HTR-8/SVneo (cell line): Measurements from ENCODE around the gene PHTF2.
"Not testable (repeated sequence)": the region's sequence is repeated elsewhere in the genome, so short reads cannot be mapped to it uniquely, and the experiment has no call there.

Experiments used
- DNase-seq: peaks from one replicate; pipeline ENCODE4 v3.0.0; 2011; ENCODE audit warnings: low spot score, mixed read lengths; ENCODE audit not compliant: insufficient read length
- FAIRE-seq: peaks from 2 replicates; lab custom pipeline; 2011; peaks lifted over from hg19 to GRCh38; lab: Jason Lieb, UNC

The PHTF2 gene

DNA sequence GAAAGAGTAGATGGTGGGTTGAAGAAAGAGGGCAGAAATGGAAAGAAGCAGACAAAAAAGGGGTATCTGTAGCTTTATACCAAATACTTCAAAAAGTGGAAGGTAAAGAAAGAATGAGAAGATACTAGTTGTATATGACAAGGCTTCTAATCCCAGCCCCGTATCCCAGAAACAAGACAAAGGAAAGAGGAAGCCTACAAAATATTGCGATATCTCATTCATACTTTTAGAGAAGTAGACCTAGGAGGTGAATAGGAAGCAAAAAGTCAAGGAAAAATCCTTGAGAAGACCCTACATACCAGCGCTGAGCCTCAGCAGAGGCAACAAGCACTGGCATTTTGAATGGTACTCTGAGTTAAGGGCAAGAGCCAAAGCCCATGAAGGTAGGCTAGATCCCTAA is 26.6 kb downstream of the PHTF2 start:
- FAIRE-seq (no peak), DNase-seq (no peak)

DNA sequence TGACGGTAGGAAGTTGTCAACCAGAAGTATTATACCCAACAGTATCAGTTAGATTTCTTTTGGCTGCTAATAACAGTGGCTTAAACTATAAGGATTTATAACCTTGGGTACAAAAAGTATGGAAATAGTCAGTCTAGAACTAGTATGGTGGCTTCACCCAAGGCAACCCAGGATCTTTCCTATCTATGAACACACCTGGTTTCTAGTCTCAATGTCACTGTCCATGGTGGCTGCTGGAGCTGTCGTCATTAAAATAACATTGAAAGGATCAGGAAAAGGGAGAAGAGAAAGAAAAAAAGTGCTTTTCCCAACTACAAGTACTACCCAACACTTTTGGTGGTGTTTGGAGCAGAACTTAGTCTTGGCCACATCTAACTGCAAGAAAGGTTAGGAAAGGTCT is 27.7 kb downstream of the PHTF2 start:
- FAIRE-seq (no peak), DNase-seq (no peak)

DNA sequence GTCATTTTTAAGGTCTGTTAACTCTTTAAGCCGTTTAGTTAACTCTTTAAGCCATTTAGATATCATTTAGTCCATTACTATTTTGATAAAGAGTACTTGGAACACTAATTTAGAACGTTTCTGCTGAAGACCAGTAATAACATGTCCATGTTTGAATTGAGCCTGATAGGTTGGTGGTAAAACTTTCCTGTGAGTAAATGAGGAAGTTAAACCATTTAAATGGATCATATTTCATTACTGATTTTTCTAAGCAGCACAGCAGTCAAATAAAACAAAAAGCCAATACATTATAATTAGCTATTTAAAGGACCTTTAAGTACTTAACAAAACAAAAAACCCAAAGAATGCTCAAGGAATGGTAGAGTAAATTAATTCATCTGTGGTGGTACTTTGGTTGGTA is 29.4 kb downstream of the PHTF2 start:
- DNase-seq (no peak), FAIRE-seq (no peak)

DNA sequence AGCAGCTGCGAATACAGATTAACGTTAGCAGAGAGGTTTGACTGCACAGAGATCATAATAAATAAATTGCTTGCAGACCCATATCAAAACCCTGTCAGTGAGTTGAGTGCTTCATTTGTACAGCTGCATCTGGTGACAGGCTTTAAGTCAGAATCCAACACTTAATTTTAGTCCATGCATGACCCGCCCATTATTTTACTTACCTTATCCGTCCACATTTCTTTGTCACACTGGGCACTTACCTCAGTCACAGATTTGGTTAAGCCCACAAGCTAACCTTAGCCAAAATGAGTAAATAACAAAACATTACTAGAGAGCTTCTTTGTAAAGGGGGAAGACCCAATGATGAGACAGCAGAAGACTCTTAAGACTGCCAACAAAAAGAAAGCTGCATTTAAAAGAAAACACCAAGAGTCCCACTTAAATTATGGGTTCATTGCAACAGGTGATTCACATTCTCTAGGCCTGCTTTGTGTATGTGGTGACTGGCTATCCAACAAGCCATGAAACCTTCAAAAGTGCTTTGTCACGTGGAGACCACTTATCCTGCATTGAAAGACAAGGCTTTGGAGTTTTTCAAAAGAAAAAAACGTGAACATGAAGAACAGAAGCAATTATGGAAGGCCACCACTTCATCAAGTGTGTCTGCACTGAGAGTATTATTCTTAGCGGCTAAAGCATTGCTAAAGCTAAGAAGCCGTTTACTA is 32.2 kb downstream of the PHTF2 start:
- no peak for DNase-seq
- no peak for FAIRE-seq

DNA sequence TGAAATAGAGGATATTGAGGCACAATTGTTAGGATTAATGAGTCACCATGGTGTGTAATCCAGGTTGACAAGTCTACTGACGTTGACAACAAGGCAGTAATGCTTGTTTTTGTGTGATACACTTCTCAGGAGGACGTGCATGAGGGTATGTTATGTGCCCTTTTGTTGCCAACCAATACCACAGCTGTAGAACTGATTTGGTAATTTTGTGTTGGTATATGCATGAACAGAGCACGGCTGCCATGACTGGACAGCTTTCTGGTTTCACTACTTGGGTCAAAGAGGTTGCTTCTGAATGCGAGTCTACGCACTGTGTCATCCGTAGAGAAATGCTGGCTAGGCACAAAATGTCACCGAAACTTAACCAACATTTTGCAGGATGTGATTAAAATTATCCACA is 32.9 kb downstream of the PHTF2 start:
- no peak for FAIRE-seq
- no peak for DNase-seq

DNA sequence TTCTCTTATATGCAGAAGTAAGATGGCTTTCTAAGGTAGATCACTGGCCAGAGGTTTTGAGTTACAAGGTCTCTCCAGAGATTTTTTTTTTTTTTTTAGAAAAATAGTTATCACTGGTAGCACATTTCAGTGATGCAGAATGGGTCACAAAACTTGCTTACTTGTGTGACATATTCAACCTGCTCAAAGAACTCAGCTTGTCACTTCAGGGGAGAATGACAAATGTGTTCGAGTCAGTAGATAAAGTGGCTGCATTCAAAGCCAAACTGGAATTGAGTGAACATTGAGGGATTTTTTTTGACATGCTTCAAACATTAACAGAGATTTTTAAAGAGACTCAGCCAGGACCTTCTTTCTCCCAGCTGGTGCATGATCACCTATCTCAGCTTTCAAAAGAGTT is 33.4 kb downstream of the PHTF2 start:
- no peak for FAIRE-seq
- DNase-seq = no peak

DNA sequence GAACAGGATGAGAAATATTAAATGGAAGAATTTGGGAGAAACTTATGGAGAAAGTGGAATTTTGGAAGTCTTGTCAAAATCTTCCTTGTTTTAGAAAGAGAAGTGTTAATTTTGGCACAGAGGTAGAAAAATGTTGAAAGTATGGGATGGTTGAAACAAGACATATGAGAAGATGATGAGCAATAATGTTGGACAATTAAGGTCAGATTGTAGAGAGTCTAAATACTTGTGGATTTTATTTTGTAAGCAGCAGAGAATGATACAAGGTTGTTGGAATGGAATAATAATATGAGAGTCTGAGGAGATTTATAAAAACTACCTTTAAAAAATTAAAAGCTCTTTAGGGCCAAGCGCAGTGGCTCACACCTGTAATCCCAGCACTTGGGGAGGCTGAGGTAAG is 34.6 kb downstream of the PHTF2 start:
- FAIRE-seq = no peak
- no peak for DNase-seq

DNA sequence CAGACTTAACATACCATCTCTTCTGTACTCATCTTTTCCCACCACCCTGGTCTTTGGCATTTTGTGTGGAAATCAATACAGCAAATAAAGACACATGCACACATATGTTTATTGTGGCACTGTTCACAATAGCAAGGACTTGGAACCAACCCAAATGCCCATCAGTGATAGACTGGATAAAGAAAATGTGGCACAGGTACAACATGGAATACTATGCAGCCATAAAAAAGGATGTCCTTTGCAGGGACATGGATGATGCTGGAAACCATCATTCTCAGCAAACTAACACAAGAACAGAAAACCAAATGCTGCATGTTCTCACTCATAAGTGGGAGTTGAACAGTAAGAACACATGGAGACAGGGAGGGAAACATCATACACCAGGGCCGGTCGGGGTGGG is 37.9 kb downstream of the PHTF2 start:
- not testable (repeated sequence) for FAIRE-seq, DNase-seq

DNA sequence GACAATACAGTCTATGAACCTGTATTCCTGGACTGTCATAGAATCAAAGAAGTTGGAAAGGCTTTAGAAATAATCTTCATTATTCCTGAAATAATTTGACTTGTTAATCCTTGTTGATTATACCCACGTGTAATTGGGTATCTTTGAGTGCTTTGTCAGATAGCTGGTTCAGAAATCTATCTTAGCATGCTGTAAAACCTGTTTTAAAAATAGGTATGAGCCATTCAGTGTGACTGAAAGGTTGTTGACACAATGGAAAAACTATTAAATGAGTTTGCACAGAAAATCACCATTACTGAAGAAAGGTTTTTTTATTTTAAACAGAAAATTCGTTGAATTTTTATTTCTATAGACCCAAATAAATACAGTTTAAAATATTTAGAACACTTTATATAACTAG is 38.7 kb downstream of the PHTF2 start:
- FAIRE-seq (no peak), DNase-seq (no peak)

DNA sequence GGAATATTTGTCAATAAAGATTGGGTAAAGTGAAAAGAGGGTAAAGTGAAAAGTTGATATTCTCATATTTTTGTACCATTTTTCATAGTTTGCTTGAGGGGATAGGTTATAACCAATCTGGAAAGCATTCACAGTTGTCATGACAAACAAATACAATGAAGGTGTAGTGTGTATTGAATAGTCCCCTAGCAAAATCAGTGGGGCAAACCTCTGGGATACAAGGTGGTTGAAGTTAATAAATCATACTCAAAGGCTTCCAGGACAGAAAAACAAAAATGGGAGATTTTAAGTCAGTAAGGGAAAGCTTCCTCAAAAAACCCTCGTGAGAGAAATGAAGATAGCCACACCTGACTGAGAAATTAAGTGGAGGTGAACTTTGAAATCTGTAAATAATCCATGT is 39.4 kb downstream of the PHTF2 start:
- no peak for FAIRE-seq
- no peak for DNase-seq

DNA sequence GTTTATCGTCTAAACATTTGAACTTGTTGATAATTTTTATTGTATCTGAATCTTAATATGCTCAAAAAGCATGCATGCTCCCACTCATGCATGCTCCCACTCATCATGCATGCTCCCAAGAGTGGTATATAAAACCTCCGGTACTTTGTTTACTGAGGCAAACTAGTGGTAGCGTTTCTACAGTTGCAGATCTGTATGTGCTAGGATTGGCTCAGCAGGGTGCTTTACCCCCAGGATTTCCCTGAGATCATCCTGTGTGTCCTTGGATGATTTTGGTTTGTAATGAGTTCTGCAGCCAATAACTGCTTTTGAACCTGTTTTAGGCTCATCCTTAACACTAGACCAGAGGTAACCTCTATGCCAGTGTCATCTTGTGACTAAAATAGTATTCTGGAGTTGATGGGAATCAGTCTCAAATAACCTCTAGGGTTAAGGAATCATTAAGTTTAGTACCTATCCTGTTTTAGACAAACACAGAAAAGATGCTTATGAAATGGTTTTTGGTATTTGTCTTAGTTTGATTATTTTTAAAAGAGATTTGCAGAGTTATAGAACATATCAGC is 40.4 kb downstream of the PHTF2 start:
- DNase-seq (no peak), FAIRE-seq (no peak)

DNA sequence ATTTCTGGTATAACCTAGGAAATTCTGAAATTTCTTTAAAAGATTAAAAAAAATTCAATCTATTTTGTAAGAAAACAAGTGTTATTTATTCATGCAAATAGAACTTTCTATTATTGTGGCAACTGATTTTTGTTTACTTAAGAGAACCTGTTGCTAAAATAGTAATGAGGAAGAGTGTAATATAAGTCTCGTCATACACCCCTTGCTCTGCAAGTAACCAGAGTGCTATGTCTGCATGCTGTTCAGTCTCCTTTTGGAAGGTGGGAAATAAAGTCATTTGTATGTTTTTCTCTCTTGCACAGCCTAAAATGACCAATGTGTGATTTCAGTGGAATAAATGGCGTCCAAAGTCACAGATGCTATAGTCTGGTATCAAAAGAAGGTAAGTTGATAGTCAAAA is 41.3 kb downstream of the PHTF2 start:
- no peak for DNase-seq
- no peak for FAIRE-seq

DNA sequence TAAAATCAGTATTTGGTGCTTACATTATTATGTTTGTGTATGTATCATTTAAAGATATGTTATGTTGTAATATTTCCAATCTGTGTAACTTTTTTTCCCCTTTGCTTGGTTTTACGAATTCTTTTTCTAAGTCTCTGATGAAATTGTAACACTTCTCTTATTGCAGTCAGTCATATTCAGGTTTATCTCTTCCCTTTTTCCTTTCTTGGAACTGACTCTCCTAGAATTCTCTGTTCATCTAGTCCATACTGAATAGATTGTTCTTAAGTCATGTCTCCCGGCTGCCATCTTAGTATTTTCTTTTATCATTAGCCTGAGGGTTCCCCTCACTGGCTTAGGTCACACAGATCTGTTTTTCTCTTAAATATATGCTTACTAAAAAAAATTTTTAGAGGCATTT is 44.6 kb downstream of the PHTF2 start:
- FAIRE-seq = no peak
- DNase-seq = no peak

DNA sequence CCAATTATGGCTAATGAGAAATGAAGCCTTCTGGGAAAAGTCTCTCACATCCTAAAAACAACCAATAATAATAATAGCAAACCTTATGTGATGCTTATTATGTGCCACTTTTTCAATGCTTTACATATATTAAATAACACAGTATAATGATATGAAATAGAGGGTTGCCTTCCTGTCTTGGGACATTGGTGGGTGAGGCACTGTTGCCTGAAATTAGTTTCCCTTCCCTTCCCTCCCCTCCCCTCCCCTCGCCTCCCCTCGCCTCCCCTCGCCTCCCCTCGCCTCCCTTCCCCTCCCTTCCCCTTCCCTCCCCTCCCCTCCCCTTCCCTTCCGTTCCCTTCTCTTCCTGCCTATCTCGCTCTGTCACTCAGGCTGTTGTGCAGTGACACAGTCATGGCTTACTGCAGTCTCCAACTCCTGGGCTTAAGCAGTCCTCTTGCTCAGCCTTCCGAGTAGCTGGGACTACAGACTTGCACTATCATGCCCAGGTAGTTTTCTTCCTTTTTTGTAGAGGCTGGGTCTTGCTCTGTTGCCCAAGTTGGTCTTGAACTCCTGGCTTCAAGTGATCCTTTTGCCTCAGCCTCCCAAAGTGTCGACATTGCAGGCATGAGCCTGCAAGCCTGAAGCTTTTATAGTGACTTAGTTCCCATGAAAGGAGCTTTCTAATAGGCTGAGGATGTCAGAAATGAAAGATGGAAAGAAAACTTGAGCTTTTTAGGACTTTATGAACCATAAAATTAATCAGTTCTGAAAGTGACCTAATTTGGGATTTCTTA is 47.9 kb downstream of the PHTF2 start:
- no peak for FAIRE-seq
- no peak for DNase-seq

DNA sequence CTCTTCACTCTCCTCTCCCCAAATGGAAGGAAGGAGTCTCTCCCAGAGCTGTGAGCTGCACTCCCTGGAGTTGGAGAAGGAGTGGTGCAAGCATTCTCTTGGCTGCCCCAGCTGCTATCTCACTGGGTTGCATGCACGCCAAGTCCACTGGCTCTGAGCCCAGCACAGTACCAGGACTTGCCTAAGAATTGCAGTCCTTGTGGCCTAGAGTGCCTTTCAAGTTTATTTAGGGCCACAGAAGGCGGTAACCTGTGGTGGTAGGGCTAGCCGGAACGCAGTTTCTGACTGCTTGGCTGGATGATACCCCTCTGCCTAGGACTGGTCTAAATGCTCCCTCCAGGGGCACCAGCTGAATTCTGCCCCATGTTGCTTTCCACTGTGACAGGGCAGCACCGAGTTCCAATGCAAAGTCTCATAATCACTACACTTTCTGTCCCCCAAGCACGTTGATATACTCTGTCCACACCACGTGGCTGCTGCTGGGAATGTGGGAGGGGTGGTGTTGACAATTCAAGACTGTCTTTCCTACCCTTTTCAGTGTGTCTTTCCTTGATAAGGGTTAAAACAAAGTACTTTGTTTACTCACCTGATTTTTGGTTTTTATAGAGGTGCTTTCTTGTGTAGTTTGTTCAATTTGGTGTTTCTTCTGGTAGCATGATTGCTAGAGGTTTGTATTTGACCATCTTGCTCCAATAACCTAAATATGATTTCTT is 57.0 kb downstream of the PHTF2 start:
- DNase-seq (no peak), FAIRE-seq (no peak)

DNA sequence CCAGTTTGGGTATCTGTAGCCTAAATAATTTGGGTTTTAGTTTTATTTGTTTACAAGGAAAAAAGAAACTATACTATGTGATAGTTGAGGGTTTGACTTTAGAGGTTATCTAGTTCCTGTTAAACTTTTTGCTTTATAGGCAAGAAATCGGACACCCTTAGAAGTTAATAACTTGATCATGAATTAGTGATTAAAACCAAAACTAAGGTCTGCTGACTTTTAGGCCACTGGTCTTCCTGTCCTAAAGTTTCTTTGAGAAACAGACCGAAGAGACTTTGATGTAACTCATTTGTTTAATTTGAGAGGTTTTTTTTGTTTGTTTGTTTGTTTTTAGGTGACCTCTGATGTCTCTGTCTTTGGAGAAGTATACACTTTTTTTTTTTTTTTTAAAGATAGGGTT is 59.7 kb downstream of the PHTF2 start:
- DNase-seq (no peak), FAIRE-seq (no peak)

DNA sequence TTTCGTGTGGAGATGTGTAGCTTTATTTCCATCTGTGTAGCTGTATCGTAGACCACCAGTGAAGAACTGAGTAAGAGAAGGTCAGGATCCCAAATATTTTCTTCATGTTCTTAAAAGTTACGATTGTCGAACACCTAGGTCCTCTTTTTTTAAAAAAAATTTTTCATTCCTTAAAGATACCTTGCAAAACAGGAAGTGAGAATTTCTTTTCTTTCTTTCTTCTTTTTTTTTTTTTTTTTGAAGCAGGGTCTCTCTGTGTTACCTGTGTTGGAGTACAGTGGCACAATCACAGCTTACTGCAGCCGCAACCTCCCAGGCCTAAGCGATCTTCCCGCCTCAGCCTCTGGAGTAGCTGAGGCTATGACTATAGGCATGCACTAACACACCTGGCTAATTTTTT is 60.8 kb downstream of the PHTF2 start:
- FAIRE-seq = no peak
- no peak for DNase-seq

DNA sequence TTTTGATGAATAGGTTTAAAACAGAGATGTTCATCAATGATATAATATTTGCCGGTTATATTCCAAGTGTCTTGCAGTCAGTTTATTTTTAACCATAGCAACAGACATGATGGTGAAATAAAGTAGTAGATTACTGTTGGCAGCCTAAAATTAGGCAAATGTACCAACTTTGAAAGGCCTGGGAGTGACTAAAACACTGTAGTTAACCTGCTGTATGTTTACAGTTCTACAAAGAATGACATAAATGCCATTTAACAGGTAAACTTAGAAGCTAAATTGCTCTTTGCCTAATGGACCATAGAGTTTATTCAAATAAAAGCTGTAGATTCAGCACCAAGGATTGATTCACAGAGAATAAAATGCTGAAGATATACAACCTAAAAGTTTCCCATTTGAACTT is 64.1 kb downstream of the PHTF2 start:
- no peak for FAIRE-seq
- no peak for DNase-seq

DNA sequence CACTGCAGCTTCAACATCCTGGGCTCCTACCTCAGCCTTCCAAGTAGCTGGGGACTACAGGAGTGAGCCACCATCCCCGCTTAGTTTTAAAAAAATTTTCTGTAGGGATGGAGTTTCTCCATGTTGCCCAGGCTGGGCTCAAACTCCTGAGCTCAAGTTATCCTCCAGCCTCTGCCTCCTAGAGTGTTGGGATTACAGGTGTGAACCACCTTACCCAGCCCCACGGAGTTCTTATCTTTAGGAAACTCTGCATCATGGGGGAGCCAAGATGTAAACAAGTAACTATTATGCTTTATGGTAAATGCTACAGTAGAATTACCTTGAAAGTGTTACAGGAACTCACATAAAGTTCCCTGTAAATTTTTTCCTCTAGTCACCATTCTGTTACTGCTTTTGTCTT is 65.3 kb downstream of the PHTF2 start:
- DNase-seq (no peak), FAIRE-seq (no peak)

DNA sequence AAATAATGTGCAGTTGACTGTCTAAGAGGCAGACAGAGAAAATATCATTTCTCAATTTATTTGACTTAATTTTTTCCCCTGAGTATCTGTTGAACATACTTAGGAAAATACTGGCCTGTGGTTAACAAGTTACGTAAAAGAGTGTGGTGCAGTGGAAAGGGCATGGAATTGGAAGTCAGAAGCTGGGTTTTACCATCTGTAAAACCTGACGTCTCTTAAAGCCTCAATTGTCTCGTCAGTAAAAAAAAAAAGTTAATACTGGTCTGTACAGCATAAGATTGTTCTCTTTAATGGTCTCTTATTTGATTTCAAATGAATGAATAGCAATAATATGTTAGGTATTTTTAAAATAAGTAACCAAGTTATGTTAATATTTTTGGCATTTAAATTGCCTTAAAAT is 67.8 kb downstream of the PHTF2 start:
- DNase-seq (no peak), FAIRE-seq (no peak)
